A549 (cell line): Measurements from ENCODE around the gene LRRC1.

Experiments used
- CHD4 ChIP-seq: fragments of 200-600 bp; sonication (generic); IDR thresholded peaks from 2 replicates; pipeline ENCODE4 v1.6.1; 2016; ENCODE audit warnings: antibody characterized with exemption, mild to moderate bottlenecking, borderline replicate concordance
- CTCF ChIP-seq: fragments of >200 bp; sonication (Bioruptor Twin); formaldehyde crosslinking; IDR thresholded peaks from 3 replicates; pipeline ENCODE4 v1.5.1; 2016
- MAFK ChIP-seq: fragments of 450-650 bp; IDR thresholded peaks from 2 replicates; pipeline ENCODE4 v1.6.1; 2014; ENCODE audit not compliant: partially characterized antibody
- MAX ChIP-seq: IDR thresholded peaks from 2 replicates; pipeline ENCODE4 v1.6.1; 2012
- POLR2A ChIP-seq: IDR thresholded peaks from 2 replicates; pipeline ENCODE4 v1.6.1; 2012; ENCODE audit warnings: mild to moderate bottlenecking, low read length
- RAD21 ChIP-seq, 2 experiments: fragments of >200 bp in 1 of 2; sonication (Bioruptor Twin) in 1 of 2; formaldehyde crosslinking in 1 of 2; IDR thresholded peaks in 1 of 2; conservative IDR thresholded peaks in 1 of 2; 2 replicates in 1 of 2; 3 replicates in 1 of 2; pipeline ENCODE4 v1.6.1; 2012 to 2018; ENCODE audit warnings: inconsistent platforms in 1 of 2
- SREBF2 ChIP-seq: fragments of 450-650 bp; IDR thresholded peaks from 2 replicates; pipeline ENCODE4 v1.6.1; 2014; ENCODE audit warnings: mild to moderate bottlenecking, moderate library complexity

GRCh38 chr6:53967415-53967814 lies 172.6 kb downstream of the LRRC1 start:
- TF ChIP-seq CTCF (no peak), MAFK (no peak), SREBF2 (no peak), POLR2A (no peak), MAX (no peak), CHD4 (no peak), RAD21 (conservative IDR thresholded peaks at IDR 0.05 in 1 of 2, IDR thresholded peaks at IDR 0.05 in 1 of 2) (no peak)
